Body of pancreas (tissue), 4 donors: Measurements from ENCODE around the gene HPSE2.

Experiments used
- CTCF ChIP-seq, 7 experiments: fragments of 450-650 bp in 4 of 7; fragments of 200-600 bp in 3 of 7; sonication (generic) in 3 of 7; IDR thresholded peaks; one replicate each; pipeline ENCODE4 v1.5.1; 2016 to 2019; ENCODE audit warnings: antibody characterized with exemption in 7 of 7
- POLR2A ChIP-seq, 3 donors: fragments of 450-650 bp; IDR thresholded peaks; one replicate each; pipeline ENCODE4 v1.6.1; 2016; ENCODE audit warnings: antibody characterized with exemption in 3 of 3, mild to moderate bottlenecking in 2 of 3

DNA sequence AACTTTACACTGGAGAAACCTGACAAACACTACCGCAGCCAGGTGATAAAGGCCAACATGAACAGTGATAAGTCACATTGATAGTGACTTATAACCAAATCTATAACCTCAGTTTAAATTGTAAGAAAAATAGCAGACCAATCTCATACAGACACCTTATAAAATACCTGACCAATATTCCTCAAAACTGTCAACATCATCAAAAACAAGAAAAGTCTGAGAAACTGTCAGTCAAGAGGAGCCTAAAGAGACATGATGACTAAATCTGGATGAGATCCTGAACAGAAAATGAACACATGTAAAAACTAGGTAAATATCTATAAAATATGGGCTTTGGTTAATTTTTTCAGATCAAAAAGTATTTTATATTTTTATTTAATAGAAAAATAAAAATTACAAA lies 233.3 kb downstream of the HPSE2 start:
- TF ChIP-seq POLR2A (IDR thresholded peaks at IDR 0.05), result no peak
- no peak for TF ChIP-seq CTCF (IDR thresholded peaks at IDR 0.05)
